ENCODE measurements around the gene PDLIM3.

DNA sequence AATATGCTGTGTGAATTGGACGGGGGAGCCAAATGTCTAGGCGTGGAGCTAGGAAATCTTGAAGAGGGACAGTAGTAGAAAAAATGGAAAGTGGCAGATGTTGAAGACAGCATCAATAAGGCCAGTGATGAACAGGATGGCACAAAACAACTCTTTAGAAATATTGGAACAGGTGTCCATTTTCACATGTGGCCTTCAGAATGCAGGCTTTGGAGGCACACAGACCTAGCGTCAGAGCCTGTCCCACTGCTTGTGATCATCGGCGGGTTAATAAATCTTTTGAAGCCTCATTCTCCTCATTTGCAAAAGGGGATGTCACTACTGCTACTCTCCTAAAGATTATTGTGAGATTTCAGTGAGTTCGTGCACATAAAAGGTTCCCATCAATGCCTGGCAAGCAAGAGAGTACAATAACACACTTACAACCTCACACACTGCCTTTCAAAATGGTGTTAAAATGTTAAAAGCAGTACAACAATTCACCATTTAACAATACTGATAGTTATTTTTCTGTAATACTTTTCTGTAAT is 2.4 kb downstream of the PDLIM3 start:
- TF ChIP-seq, protein P1, sequence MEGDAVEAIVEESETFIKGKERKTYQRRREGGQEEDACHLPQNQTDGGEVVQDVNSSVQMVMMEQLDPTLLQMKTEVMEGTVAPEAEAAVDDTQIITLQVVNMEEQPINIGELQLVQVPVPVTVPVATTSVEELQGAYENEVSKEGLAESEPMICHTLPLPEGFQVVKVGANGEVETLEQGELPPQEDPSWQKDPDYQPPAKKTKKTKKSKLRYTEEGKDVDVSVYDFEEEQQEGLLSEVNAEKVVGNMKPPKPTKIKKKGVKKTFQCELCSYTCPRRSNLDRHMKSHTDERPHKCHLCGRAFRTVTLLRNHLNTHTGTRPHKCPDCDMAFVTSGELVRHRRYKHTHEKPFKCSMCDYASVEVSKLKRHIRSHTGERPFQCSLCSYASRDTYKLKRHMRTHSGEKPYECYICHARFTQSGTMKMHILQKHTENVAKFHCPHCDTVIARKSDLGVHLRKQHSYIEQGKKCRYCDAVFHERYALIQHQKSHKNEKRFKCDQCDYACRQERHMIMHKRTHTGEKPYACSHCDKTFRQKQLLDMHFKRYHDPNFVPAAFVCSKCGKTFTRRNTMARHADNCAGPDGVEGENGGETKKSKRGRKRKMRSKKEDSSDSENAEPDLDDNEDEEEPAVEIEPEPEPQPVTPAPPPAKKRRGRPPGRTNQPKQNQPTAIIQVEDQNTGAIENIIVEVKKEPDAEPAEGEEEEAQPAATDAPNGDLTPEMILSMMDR (IDR thresholded peaks at IDR 0.05): no peak
- no peak for TF ChIP-seq POLR2A (IDR thresholded peaks at IDR 0.05)
- no peak for TF ChIP-seq EP300 (IDR thresholded peaks at IDR 0.05)
- no peak for TF ChIP-seq POLR2AphosphoS5 (IDR thresholded peaks at IDR 0.05)
